Thyroid gland (tissue), 4 donors: Measurements from ENCODE around the gene OSBPL5. TPM values are rescaled to one million over a fixed set of nuclear protein-coding genes. Genes with fewer than 3 reads are reported as not detected.

Experiments used
- DNase-seq, 2 donors: peaks; one replicate each; pipeline ENCODE4 v3.0.0-alpha.2; 2019
- H3K27ac ChIP-seq, 3 donors: fragments of 200-600 bp; sonication (generic); 1 replicate in 2 of 3; 2 replicates in 1 of 3; pipeline ENCODE4 v1.5.1; 2016 to 2019; ENCODE audit warnings: mild to moderate bottlenecking in 1 of 3, moderate library complexity in 1 of 3
- H3K27me3 ChIP-seq: fragments of 200-600 bp; sonication (generic); one replicate; pipeline ENCODE4 v1.5.1; 2019
- H3K36me3 ChIP-seq, 2 donors: fragments of 200-600 bp; sonication (generic); one replicate each; pipeline ENCODE4 v1.5.1; 2016 to 2019
- H3K4me1 ChIP-seq, 2 donors: fragments of 200-600 bp; sonication (generic); one replicate each; pipeline ENCODE4 v1.5.1; 2017 to 2019
- H3K4me3 ChIP-seq, 3 donors: fragments of 200-600 bp; sonication (generic); replicated peaks in 1 of 3; 1 replicate in 2 of 3; 2 replicates in 1 of 3; pipeline ENCODE4 v1.5.1; 2016; ENCODE audit warnings: mild to moderate bottlenecking in 1 of 3
- H3K9me3 ChIP-seq: fragments of 200-600 bp; sonication (generic); one replicate; pipeline ENCODE4 v1.5.1; 2017
- CTCF ChIP-seq, 6 experiments: fragments of 200-600 bp in 3 of 6; fragments of 450-650 bp in 3 of 6; sonication (generic) in 3 of 6; IDR thresholded peaks; one replicate each; pipeline ENCODE4 v1.5.1; 2016 to 2019; ENCODE audit warnings: antibody characterized with exemption in 6 of 6, mild to moderate bottlenecking in 2 of 6, inconsistent platforms in 1 of 6, moderate library complexity in 1 of 6
- POLR2A ChIP-seq, 2 donors: fragments of 450-650 bp; IDR thresholded peaks; one replicate each; pipeline ENCODE4 v1.6.1; 2017; ENCODE audit warnings: antibody characterized with exemption in 2 of 2, mild to moderate bottlenecking in 2 of 2, moderate library complexity in 1 of 2
- WGBS, 2 donors: methylation state at CpG; one replicate each; pipeline ENCODE4 v1.1.5; 2017; 5-methylcytosine and 5-hydroxymethylcytosine counted together
- intact Hi-C: fragments of 100-400 bp; cut with DNase I; formaldehyde crosslinking; loops from one replicate; pipeline ENCODE4 v1.15.1; 2023
- total RNA-seq, 4 donors: library from RNA; depleted of rRNA; stranded (reverse); fragments of >200 nt; gene quantifications; one replicate each; pipeline ENCODE4 v1.2.3, GENCODE V29; 2016

Gene OSBPL5
- total RNA-seq, 4 donors from 2014 or later = 24.2 to 46.7 (median 34.4) TPM

GRCh38 chr11:3175194-3175593 is 10.1 kb upstream of the OSBPL5 start:
- no peak for DNase-seq
- no peaks in the 10 kb centered on the region for H3K9me3 ChIP-seq
- H3K4me3 ChIP-seq = no peak overlapping the region
- no peak overlapping the region for H3K27ac ChIP-seq
- TF ChIP-seq POLR2A (IDR thresholded peaks at IDR 0.05) (no peak), CTCF (IDR thresholded peaks at IDR 0.05) (no peak)
- no peaks in the 10 kb centered on the region for H3K27me3 ChIP-seq
- intact Hi-C loops = no loop called here
- H3K4me1 ChIP-seq = no peaks in the 10 kb centered on the region
- H3K36me3 ChIP-seq = no peaks in the 10 kb centered on the region

GRCh38 chr11:3174387-3174786 is 9.3 kb upstream of the OSBPL5 start:
- 89 to 96% methylated on average over 3 of the region's 3 CpGs for WGBS, 2 donors

GRCh38 chr11:3173795-3174194 is 8.7 kb upstream of the OSBPL5 start:
- TF ChIP-seq CTCF (IDR thresholded peaks at IDR 0.05) (no peak), POLR2A (IDR thresholded peaks at IDR 0.05) (no peak)
- Histone ChIP-seq H3K4me1 (peaks cover 2 to 11% of the 10 kb centered on the region in 2 donors), H3K27ac (no peak overlapping the region), H3K27me3 (no peaks in the 10 kb centered on the region), H3K9me3 (no peaks in the 10 kb centered on the region), H3K36me3 (no peaks in the 10 kb centered on the region), H3K4me3 (no peak overlapping the region)
- 95 to 98% methylated on average over 2 of the region's 2 CpGs for WGBS, 2 donors
- intact Hi-C loops = no loop called here
- no peak for DNase-seq

More at GRCh38 chr11:3174387-3174786, 9.3 kb upstream of the OSBPL5 start:
- Histone ChIP-seq H3K4me3 (no peak overlapping the region), H3K9me3 (no peaks in the 10 kb centered on the region), H3K36me3 (no peaks in the 10 kb centered on the region), H3K27ac (no peak overlapping the region), H3K27me3 (no peaks in the 10 kb centered on the region), H3K4me1 (peaks cover 0 to 6% of the 10 kb centered on the region in 2 donors)
- no peak for DNase-seq
- no peak for TF ChIP-seq CTCF (IDR thresholded peaks at IDR 0.05)
- TF ChIP-seq POLR2A (IDR thresholded peaks at IDR 0.05) = no peak
- intact Hi-C loops = no loop called here

- H3K9me3 ChIP-seq = no peaks in the 10 kb centered on the region
- no peak overlapping the region for H3K4me3 ChIP-seq
- no peaks in the 10 kb centered on the region for H3K36me3 ChIP-seq
- intact Hi-C loops = no loop called here
- H3K27ac ChIP-seq = no peak overlapping the region
- peaks cover 2 to 11% of the 10 kb centered on the region in 2 donors for H3K4me1 ChIP-seq
- 72 to 73% methylated on average over 7 to 12 of the region's 12 CpGs for WGBS, 2 donors
- DNase-seq = no peak
- H3K27me3 ChIP-seq = no peaks in the 10 kb centered on the region
- TF ChIP-seq CTCF (IDR thresholded peaks at IDR 0.05) (no peak), POLR2A (IDR thresholded peaks at IDR 0.05) (no peak)
Observed at GRCh38 chr11:3171931-3172560, 6.9 kb upstream of the OSBPL5 start.

- TF ChIP-seq POLR2A (IDR thresholded peaks at IDR 0.05) = no peak
- TF ChIP-seq CTCF (IDR thresholded peaks at IDR 0.05) = no peak
- intact Hi-C loops = no loop called here
- no peaks in the 10 kb centered on the region for H3K36me3 ChIP-seq
- no peak overlapping the region for H3K4me3 ChIP-seq
- no peaks in the 10 kb centered on the region for H3K9me3 ChIP-seq
- no peak for DNase-seq
- 78% methylated on average over 12 to 20 of the region's 24 CpGs for WGBS, 2 donors
- no peaks in the 10 kb centered on the region for H3K27me3 ChIP-seq
- H3K27ac ChIP-seq = no peak overlapping the region
- H3K4me1 ChIP-seq = peaks cover 2 to 11% of the 10 kb centered on the region in 2 donors
Observed at GRCh38 chr11:3170756-3171650, 5.9 kb upstream of the OSBPL5 start.
